ENCODE data around the gene PABPN1L. TPM values are rescaled to one million over a fixed set of nuclear protein-coding genes. Genes with fewer than 3 reads are reported as not detected.

PABPN1L gene
- total and polyA plus RNA-seq, 2 donors (not counting 3 experiments of a cell fraction or from before 2014, with no cell fraction given): not detected

GRCh38 chr16:88830258-88830657 lies 36.2 kb downstream of the PABPN1L start:
- POLR2A ChIA-PET: interaction anchor here (0.6 kb wide), 1 partner anchor 326 kb away, joined by 3 read pairs; no protein-coding TSS in a partner anchor
- no peak overlapping the region for H3K4me3 ChIP-seq (replicated peaks in 1 of 3; ENCODE audit: insufficient read depth in 1 of 3, low read depth in 1 of 3, low read length in 3 of 3)
- H3K27me3 ChIP-seq (ENCODE audit: control insufficient read depth in 2 of 2, insufficient read depth in 2 of 2, low read length in 2 of 2): no peaks in the 10 kb centered on the region
- no peaks in the 10 kb centered on the region for H3K79me2 ChIP-seq (ENCODE audit: control insufficient read depth, insufficient read depth, low read length)
- H3K9me1 ChIP-seq (replicated peaks; ENCODE audit: control insufficient read depth, extremely low read depth, insufficient read depth, low read length): no peaks in the 10 kb centered on the region
- no peaks in the 10 kb centered on the region for H4K20me1 ChIP-seq (replicated peaks; ENCODE audit: control insufficient read depth, extremely low read depth, insufficient read depth, low read length)
- H2AFZ ChIP-seq (ENCODE audit: low read depth, low read length): no peak overlapping the region
- dilution Hi-C loops (cut with MboI; ENCODE audit: extremely low pct_ligation_motif_present, low sequenced_read_pairs) (no loop called here), intact Hi-C loops (cut with micrococcal nuclease) (no loop called here)
- no peak for FAIRE-seq
- no peak for DNase-seq (ENCODE audit: low read depth, low spot score)
- no peak for TF ChIP-seq MYC (IDR thresholded peaks at IDR 0.05; ENCODE audit: low read depth, low read length)
- no peak for TF ChIP-seq MAX (IDR thresholded peaks at IDR 0.05; ENCODE audit: insufficient read depth, insufficient read length)
- no peak for TF ChIP-seq POLR2AphosphoS5 (IDR thresholded peaks at IDR 0.05; ENCODE audit: insufficient read depth, low read depth, low read length)
- TF ChIP-seq EZH2 (IDR thresholded peaks at IDR 0.05; ENCODE audit: borderline replicate concordance, low read depth, low read length, severe bottlenecking): no peak
- no peak for TF ChIP-seq CTCF (IDR thresholded peaks at IDR 0.05; ENCODE audit: extremely low read depth in 1 of 2, insufficient read depth in 1 of 2, low read depth in 1 of 2, low read length in 2 of 2)
- TF ChIP-seq POLR2A (IDR thresholded peaks at IDR 0.05; ENCODE audit: low read depth, low read length): no peak
- no peak for TF ChIP-seq FOS (IDR thresholded peaks at IDR 0.05; ENCODE audit: borderline replicate concordance, insufficient read depth, low read length)
- TF ChIP-seq GATA2 (IDR thresholded peaks at IDR 0.05; ENCODE audit: insufficient read depth, insufficient read length, low read depth, low read length): no peak
- H3K9me3 ChIP-seq (replicated peaks; ENCODE audit: control insufficient read depth, insufficient read depth, low read length): no peaks in the 10 kb centered on the region
- H3K4me1 ChIP-seq (ENCODE audit: control insufficient read depth, extremely low read depth, insufficient read depth, low read length): no peaks in the 10 kb centered on the region
- BruUV-seq (replicated peaks): no TSS peak
- CTCF ChIA-PET: no interaction called here
- H3K4me2 ChIP-seq (ENCODE audit: insufficient read depth, low read length): no peak overlapping the region
- H3K36me3 ChIP-seq (ENCODE audit: control insufficient read depth in 2 of 2, extremely low read depth in 1 of 2, insufficient read depth in 2 of 2, low read length in 2 of 2): peaks cover 0 to 3% of the 10 kb centered on the region in 2 experiments
- no peak overlapping the region for H3K9ac ChIP-seq (replicated peaks; ENCODE audit: extremely low read depth, insufficient read depth, low read length)
- no peak overlapping the region for H3K27ac ChIP-seq (ENCODE audit: insufficient read depth, low read depth, low read length)

All from endothelial cell of umbilical vein (primary cell).